Testis (tissue), 2 donors: ENCODE data around the gene TUBB2A.

Experiments
- POLR2A ChIP-seq: fragments of 450-650 bp; IDR thresholded peaks from one replicate; pipeline ENCODE4 v1.6.1; 2017; ENCODE audit warnings: antibody characterized with exemption, mild to moderate bottlenecking, moderate library complexity
- TF ChIP-seq, protein P1 (sequence below), 3 experiments: fragments of 450-650 bp in 2 of 3; fragments of 200-600 bp in 1 of 3; sonication (generic) in 1 of 3; IDR thresholded peaks; one replicate each; pipeline ENCODE4 v1.5.1; 2016 to 2019; ENCODE audit warnings: antibody characterized with exemption in 3 of 3, mild to moderate bottlenecking in 2 of 3, moderate library complexity in 1 of 3

DNA sequence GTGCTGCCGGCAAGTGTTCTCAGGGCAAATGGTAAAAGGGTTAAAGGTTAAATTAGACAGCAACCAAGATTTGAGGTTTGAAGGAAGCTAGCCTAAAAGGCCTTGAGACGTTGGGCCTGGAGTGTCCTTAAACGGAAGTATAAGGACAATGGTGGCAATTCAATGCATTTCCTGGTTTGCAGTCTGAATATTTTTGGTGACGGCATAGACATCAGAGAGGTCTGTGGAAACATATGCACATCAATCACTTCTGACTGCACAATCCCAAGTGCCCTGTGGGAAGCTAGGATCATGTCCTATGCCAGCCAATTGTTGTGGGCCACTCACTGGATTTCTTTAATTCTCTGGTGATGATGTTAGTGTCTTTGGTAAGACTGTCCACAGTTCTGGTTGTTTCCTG is 25.7 kb upstream of the TUBB2A start:
- TF ChIP-seq, protein P1, sequence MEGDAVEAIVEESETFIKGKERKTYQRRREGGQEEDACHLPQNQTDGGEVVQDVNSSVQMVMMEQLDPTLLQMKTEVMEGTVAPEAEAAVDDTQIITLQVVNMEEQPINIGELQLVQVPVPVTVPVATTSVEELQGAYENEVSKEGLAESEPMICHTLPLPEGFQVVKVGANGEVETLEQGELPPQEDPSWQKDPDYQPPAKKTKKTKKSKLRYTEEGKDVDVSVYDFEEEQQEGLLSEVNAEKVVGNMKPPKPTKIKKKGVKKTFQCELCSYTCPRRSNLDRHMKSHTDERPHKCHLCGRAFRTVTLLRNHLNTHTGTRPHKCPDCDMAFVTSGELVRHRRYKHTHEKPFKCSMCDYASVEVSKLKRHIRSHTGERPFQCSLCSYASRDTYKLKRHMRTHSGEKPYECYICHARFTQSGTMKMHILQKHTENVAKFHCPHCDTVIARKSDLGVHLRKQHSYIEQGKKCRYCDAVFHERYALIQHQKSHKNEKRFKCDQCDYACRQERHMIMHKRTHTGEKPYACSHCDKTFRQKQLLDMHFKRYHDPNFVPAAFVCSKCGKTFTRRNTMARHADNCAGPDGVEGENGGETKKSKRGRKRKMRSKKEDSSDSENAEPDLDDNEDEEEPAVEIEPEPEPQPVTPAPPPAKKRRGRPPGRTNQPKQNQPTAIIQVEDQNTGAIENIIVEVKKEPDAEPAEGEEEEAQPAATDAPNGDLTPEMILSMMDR (IDR thresholded peaks at IDR 0.05) = no peak
- TF ChIP-seq POLR2A = no peak
